ENCODE data around the gene CNTN6.

The CNTN6 gene

GRCh38 chr3:1092771-1093170 lies at the start of gene CNTN6:
CNTN6 (plus strand) TSS chr3:1093024; CDS start chr3:1148009, 54,985 bp downstream.
- peak; percentile 29 for DNase-seq (ENCODE audit: low read depth, low spot score)
- in situ Hi-C loops (cut with HindIII; ENCODE audit: low sequenced_read_pairs), result no loop called here
- H3K4me3 ChIP-seq (ENCODE audit: low read depth, low read length), result no peak within 1 kb of the TSS
- no peak for TF ChIP-seq CTCF (IDR thresholded peaks at IDR 0.05; ENCODE audit: low read depth, low read length)

DNA sequence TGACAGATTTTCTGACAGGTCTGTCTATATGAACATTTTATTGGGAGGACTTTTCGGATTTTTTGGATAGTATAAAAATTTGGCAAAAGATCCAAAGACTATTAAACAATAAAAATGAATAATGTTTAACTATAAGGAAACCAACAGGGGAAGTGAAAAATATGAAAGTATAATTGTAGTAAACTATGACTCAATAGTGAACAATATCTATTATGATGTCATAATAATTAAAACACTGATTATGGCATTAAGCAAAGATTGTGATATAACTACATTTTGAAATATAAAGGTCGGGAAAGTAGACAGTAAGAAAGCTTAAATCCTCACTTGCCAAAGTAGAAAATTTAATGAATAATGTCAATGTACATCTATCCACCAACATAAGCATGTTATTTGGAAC lies 44.3 kb upstream of the CNTN6 start:
- no peak for DNase-seq (ENCODE audit: low read depth, low spot score)
- in situ Hi-C loops (cut with HindIII; ENCODE audit: low sequenced_read_pairs), result no loop called here
- TF ChIP-seq CTCF (IDR thresholded peaks at IDR 0.05; ENCODE audit: low read depth, low read length), result no peak
- no peak overlapping the region for H3K4me3 ChIP-seq (ENCODE audit: low read depth, low read length)

GRCh38 chr3:1055870-1056269 lies 37.0 kb upstream of the CNTN6 start:
- no peak for TF ChIP-seq CTCF (IDR thresholded peaks at IDR 0.05; ENCODE audit: low read depth, low read length)
- in situ Hi-C loops (cut with HindIII; ENCODE audit: low sequenced_read_pairs), result no loop called here
- no peak overlapping the region for H3K4me3 ChIP-seq (ENCODE audit: low read depth, low read length)
- no peak for DNase-seq (ENCODE audit: low read depth, low spot score)

DNA sequence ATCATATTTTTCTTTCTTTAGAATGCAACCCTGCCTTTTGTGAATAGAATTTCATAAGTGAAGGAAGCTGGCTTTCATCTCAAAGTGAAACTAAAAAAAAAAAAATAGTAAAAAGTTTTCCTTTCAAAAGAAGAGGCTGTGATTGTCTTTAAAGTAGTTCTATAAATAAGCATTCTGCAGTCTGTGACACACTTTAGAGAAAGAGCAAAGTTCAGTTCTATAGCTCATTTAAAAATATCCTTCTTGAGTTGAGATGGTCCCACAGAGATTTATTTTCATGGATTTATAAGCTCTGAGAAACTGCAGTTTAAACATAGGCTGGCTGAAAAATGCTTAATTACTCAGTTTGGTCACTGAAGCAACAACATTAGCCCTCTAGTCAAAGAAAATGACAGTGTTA lies 36.1 kb upstream of the CNTN6 start:
- no peak overlapping the region for H3K4me3 ChIP-seq (ENCODE audit: low read depth, low read length)
- no peak for DNase-seq (ENCODE audit: low read depth, low spot score)
- in situ Hi-C loops (cut with HindIII; ENCODE audit: low sequenced_read_pairs), result no loop called here
- no peak for TF ChIP-seq CTCF (IDR thresholded peaks at IDR 0.05; ENCODE audit: low read depth, low read length)

- no peak for TF ChIP-seq CTCF (IDR thresholded peaks at IDR 0.05; ENCODE audit: low read depth, low read length)
- in situ Hi-C loops (cut with HindIII; ENCODE audit: low sequenced_read_pairs), result no loop called here
- DNase-seq (ENCODE audit: low read depth, low spot score), result no peak
- H3K4me3 ChIP-seq (ENCODE audit: low read depth, low read length), result no peak overlapping the region
These were observed 35.4 kb upstream of the CNTN6 start for GRCh38 chr3:1057436-1057835.

DNA sequence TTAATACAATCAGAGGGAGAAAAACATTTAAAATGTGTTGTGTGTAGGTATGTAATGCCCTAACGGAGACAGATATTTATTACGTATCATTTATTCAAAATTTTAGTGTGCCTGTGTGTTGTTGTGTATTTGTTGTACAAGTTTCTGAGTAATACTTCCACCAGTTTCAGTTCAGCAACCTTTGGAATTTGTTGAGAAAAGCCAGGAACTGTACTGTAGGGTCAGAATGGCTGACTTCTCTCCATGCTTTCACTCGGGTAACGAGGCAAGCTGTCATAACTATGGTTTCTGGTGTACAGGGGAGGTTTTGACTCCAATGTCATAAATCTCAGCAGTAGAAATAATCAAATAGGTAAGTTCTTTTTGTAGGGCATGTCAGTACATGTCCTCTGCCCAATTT lies 23.8 kb upstream of the CNTN6 start:
- no peak for TF ChIP-seq CTCF (IDR thresholded peaks at IDR 0.05; ENCODE audit: low read depth, low read length)
- in situ Hi-C loops (cut with HindIII; ENCODE audit: low sequenced_read_pairs), result no loop called here
- no peak for DNase-seq (ENCODE audit: low read depth, low spot score)
- H3K4me3 ChIP-seq (ENCODE audit: low read depth, low read length), result no peak overlapping the region

DNA sequence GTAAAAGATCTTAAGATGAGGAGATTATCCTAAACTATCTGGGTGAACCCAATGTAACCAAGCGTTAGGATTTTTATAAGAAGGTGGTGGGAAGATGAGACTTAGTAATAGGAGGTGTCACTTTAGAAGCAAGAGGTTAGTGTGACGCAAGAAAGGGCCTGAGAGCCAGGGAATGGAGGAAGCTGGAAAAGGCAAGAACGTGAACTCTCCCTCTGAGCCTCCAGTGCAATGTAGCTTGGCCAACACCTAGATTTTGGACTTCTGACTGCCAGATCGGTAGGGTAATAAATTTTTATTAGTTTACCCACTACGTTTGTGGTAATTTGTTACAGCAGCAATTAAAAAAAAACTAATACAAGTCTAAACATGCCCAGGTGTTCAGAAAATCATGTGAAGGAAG lies 20.8 kb upstream of the CNTN6 start:
- no peak overlapping the region for H3K4me3 ChIP-seq (ENCODE audit: low read depth, low read length)
- no peak for TF ChIP-seq CTCF (IDR thresholded peaks at IDR 0.05; ENCODE audit: low read depth, low read length)
- in situ Hi-C loops (cut with HindIII; ENCODE audit: low sequenced_read_pairs), result no loop called here
- no peak for DNase-seq (ENCODE audit: low read depth, low spot score)
